HEK293T (cell line): Measurements from ENCODE around the gene LYPD6B.

Experiments
- FOXA1 ChIP-seq: fragments of 450-650 bp; IDR thresholded peaks from 2 replicates; pipeline ENCODE4 v1.6.1; 2016; ENCODE audit warnings: mild to moderate bottlenecking
- FOXK2 ChIP-seq: fragments of 450-650 bp; IDR thresholded peaks from 2 replicates; pipeline ENCODE4 v1.6.1; 2016; ENCODE audit warnings: mild to moderate bottlenecking
- FOXM1 ChIP-seq: fragments of 450-650 bp; IDR thresholded peaks from 2 replicates; pipeline ENCODE4 v1.6.1; 2017; ENCODE audit warnings: mild to moderate bottlenecking, borderline replicate concordance
- HDGF ChIP-seq: fragments of 450-650 bp; IDR thresholded peaks from 2 replicates; pipeline ENCODE4 v1.6.1; 2017; ENCODE audit warnings: antibody characterized with exemption, borderline replicate concordance
- LEF1 ChIP-seq: fragments of 450-650 bp; IDR thresholded peaks from 2 replicates; pipeline ENCODE4 v1.6.1; 2017; ENCODE audit warnings: mild to moderate bottlenecking, borderline replicate concordance
- PKNOX1 ChIP-seq: fragments of 450-650 bp; IDR thresholded peaks from 2 replicates; pipeline ENCODE4 v1.6.1; 2016
- SP1 ChIP-seq: fragments of 450-650 bp; IDR thresholded peaks from 2 replicates; pipeline ENCODE4 v1.6.1; 2017
- SUZ12 ChIP-seq: fragments of 450-650 bp; IDR thresholded peaks from 2 replicates; pipeline ENCODE4 v1.6.1; 2016; ENCODE audit warnings: mild to moderate bottlenecking
- TARDBP ChIP-seq: fragments of 450-650 bp; IDR thresholded peaks from 2 replicates; pipeline ENCODE4 v1.6.1; 2016
- ZNF384 ChIP-seq: fragments of 450-650 bp; IDR thresholded peaks from 2 replicates; pipeline ENCODE4 v1.6.1; 2016

- TF ChIP-seq ZNF384: no peak
- no peak for TF ChIP-seq HDGF
- TF ChIP-seq LEF1: no peak
- TF ChIP-seq PKNOX1: no peak
- TF ChIP-seq FOXA1: no peak
- no peak for TF ChIP-seq SUZ12
- TF ChIP-seq FOXK2: no peak
- no peak for TF ChIP-seq SP1
- TF ChIP-seq FOXM1: no peak
- no peak for TF ChIP-seq TARDBP
Measured at GRCh38 chr2:149218497-149218896, 180.0 kb downstream of the LYPD6B start.
